ENCODE data around the gene NDRG4. TPM values are rescaled to one million over a fixed set of nuclear protein-coding genes. Genes with fewer than 3 reads are reported as not detected.

Gene NDRG4
- total RNA-seq, 4 donors from 2014 or later: 5.3 to 486 (median 45.8) TPM

GRCh38 chr16:58548378-58548777 lies 48.4 kb downstream of the NDRG4 start:
- no peak for TF ChIP-seq CTCF (IDR thresholded peaks at IDR 0.05; ENCODE audit: low read depth)

- TF ChIP-seq CTCF (IDR thresholded peaks at IDR 0.05; ENCODE audit: low read depth): no peak
Measured at GRCh38 chr16:58551496-58551895, 51.6 kb downstream of the NDRG4 start.

DNA sequence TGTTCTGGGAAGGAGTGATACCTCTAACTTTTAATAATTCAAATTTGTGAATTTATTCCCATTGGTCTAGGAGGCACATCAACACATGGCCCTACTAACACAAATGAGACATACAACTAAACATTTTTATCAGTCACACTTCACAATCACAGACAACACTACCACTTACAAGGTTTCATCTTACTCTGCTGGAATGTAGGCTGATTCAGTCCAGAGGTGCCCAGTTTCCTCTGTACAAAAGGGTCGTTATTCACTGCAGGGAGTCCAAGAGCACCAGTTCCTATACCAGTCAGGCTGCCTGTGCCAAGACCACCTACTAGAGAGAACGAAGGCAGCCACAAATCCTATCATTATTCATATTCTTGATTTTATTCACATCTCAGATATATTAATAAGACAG lies 56.7 kb downstream of the NDRG4 start:
- no peak for TF ChIP-seq CTCF (IDR thresholded peaks at IDR 0.05; ENCODE audit: low read depth)

Small RNA genes within 50 kb of the gene (small RNA-seq; reads per million reads assigned to genes)
- gene RNU6-103P: not detected
- 143 reads per million, percentile 98 among the genes with 10 or more reads in this experiment for gene SNORA46
- gene SNORA50A: not detected

Other genes with a start within 250 kb of the NDRG4 start
- not detected for gene PRSS54, start 205.1 kb upstream of the NDRG4 start, total RNA-seq
- gene GINS3, start 107.7 kb upstream of the NDRG4 start, total RNA-seq: 10 to 100 TPM in 1 of 4 donors, 1 to 10 TPM in 3; 3.9 to 11.1 (median 5.0) TPM
- 10 to 100 TPM; 14.6 to 38.2 (median 19.5) TPM for gene SETD6, start 15.4 kb downstream of the NDRG4 start, total RNA-seq
- 100 to 1,000 TPM; 112 to 136 (median 113) TPM for gene CNOT1, start 129.7 kb downstream of the NDRG4 start, total RNA-seq
- 10 to 100 TPM in 3 of 4 donors, 1 to 10 TPM in 1; 6.4 to 22.8 (median 15.4) TPM for gene SLC38A7, start 184.6 kb downstream of the NDRG4 start, total RNA-seq
- 10 to 100 TPM; 16.8 to 22.9 (median 19.1) TPM for gene GOT2, start 234.2 kb downstream of the NDRG4 start, total RNA-seq

All from subcutaneous adipose tissue (tissue), 4 donors.